ENCODE measurements around the gene DIPK1B. TPM values are rescaled to one million over a fixed set of nuclear protein-coding genes. Genes with fewer than 3 reads are reported as not detected.

DIPK1B gene
- total RNA-seq, 1 experiment from 2014 or later = 26.3 TPM

DNA sequence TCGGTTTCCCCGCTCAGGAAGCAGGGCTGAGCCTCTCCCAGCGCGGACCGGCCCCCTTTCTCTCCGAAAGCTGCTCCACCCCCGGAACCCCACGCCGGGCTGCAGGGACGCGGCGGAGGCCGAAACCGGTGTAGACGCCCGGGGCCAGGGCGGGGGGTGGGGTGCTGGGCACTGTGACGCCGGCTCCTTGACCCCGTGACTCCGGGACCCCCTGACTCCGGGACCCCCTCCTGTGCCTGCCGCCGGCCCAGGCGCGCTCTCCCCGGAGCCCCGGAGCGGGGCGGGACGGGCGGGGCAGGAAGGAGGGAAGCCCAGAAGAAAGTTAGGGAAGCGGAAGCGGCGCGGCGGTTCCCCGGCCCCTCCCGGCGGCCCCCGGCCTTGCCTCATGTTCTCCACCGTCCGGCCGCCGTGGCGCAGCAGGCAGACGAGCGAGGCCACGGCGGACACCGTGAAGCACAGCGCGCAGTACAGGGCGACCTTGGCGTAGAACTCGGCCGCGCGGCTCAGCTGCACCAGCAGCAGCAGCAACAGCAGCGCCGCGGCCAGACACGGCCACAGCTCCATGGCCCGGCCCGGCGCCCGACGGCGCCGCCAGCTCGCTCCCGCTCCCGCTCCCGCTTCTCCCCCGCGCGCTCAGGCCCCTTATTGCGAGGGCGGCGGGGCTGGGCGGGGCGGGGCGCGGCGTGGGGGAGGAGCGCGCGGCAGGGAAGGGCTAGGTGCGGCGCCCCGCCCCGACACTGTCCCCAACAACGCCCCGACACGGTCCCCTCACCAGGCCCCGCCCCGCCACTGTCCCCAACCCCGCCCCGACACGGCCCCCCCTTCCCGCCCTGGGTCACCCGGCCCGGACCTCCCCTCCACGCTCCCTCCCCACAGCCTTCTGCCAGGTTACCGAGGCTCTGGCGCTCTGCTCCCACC, 25.3 kb upstream of the DIPK1B start, which contains the start of gene AGPAT2:
Gene AGPAT2 (minus strand): TSS at position 664 of the 918 bp plus-strand sequence. CDS start 100 bp downstream, at position 564.
- Histone ChIP-seq H3K9me3 (ENCODE audit: low read length) (no peaks in the 10 kb centered on the region), H3F3A (ENCODE audit: low read length, unreplicated experiment) (no peaks in the 10 kb centered on the region), H3K27ac (ENCODE audit: low read length) (peak within 1 kb of the TSS; percentile 43; the same call in 1 of the 2 replicates), H3K36me3 (ENCODE audit: low read depth, low read length) (no peaks in the 10 kb centered on the region), H3K4me2 (ENCODE audit: low read length) (peak within 1 kb of the TSS; percentile 96), H3K79me2 (ENCODE audit: low read length) (peaks cover 31% of the 10 kb centered on the region), H3K4me3 (ENCODE audit: low read length) (peak within 1 kb of the TSS; percentile 83), H3K4me1 (ENCODE audit: insufficient read depth, low read length) (peaks cover 17% of the 10 kb centered on the region), H3K9ac (ENCODE audit: low read length) (peak within 1 kb of the TSS; percentile 84), H3K9me2 (replicated peaks; ENCODE audit: low read length) (no peaks in the 10 kb centered on the region), H3K27me3 (ENCODE audit: low read length) (no peaks in the 10 kb centered on the region), H4K20me1 (ENCODE audit: low read length) (0 out of 2 replicates have a peak, but pooled peaks cover 5% of the 10 kb centered on the region), H2AFZ (ENCODE audit: low read length) (peak within 1 kb of the TSS; percentile 72)
- BruUV-seq (replicated peaks) = TSS peak; percentile 45
- TF ChIP-seq EZH2phosphoT487 (IDR thresholded peaks at IDR 0.05; ENCODE audit: borderline replicate concordance, low read length) = no peak
- TF ChIP-seq, protein P1, sequence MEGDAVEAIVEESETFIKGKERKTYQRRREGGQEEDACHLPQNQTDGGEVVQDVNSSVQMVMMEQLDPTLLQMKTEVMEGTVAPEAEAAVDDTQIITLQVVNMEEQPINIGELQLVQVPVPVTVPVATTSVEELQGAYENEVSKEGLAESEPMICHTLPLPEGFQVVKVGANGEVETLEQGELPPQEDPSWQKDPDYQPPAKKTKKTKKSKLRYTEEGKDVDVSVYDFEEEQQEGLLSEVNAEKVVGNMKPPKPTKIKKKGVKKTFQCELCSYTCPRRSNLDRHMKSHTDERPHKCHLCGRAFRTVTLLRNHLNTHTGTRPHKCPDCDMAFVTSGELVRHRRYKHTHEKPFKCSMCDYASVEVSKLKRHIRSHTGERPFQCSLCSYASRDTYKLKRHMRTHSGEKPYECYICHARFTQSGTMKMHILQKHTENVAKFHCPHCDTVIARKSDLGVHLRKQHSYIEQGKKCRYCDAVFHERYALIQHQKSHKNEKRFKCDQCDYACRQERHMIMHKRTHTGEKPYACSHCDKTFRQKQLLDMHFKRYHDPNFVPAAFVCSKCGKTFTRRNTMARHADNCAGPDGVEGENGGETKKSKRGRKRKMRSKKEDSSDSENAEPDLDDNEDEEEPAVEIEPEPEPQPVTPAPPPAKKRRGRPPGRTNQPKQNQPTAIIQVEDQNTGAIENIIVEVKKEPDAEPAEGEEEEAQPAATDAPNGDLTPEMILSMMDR (conservative IDR thresholded peaks at IDR 0.05; ENCODE audit: low read depth, low read length) = no peak
- ATAC-seq (peak; percentile 84), DNase-seq (peak; percentile 58)
- POLR2A ChIA-PET (ENCODE audit: unreplicated experiment) = interaction anchor here (0.6 kb wide), 1 partner anchor 61 kb away, joined by 3 read pairs; no protein-coding TSS in a partner anchor
- intact Hi-C loops (cut with micrococcal nuclease) = no loop called here
- CTCF ChIA-PET = no interaction called here

DNA sequence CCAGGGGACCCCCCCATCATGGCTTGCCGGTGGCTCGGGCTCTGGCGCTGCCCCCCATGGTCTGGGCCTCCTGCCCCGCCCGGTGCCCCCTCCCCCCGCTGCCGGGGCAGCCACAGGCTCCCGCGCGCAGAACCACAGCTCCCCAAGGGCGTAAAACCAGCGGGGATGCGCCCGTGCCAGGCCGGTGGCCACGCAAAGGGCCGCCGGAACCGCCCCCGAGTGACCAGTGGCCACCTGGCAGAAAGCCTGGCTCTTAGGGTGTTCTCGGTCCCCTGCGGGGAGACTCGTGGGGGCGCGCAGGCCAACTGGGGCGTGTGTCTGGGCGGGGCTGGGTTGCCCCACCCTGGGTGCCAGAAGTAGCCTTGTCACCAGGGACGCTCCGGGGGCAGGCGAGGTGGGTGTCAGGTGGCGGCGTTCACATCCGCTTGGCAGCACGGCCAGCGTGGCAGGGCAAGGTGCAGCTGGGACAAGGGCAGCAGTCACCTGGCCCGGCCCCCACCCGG, 24.6 kb upstream of the DIPK1B start:
- Histone ChIP-seq H3F3A (ENCODE audit: low read length, unreplicated experiment) (no peaks in the 10 kb centered on the region), H3K4me2 (ENCODE audit: low read length) (peak overlapping the region; percentile 86), H3K27ac (ENCODE audit: low read length) (no peak overlapping the region), H2AFZ (ENCODE audit: low read length) (peak overlapping the region; percentile 72), H3K9me2 (replicated peaks; ENCODE audit: low read length) (no peaks in the 10 kb centered on the region), H3K9ac (ENCODE audit: low read length) (peak overlapping the region; percentile 54), H3K9me3 (ENCODE audit: low read length) (no peaks in the 10 kb centered on the region), H3K27me3 (ENCODE audit: low read length) (no peaks in the 10 kb centered on the region), H3K79me2 (ENCODE audit: low read length) (peaks cover 28% of the 10 kb centered on the region), H4K20me1 (ENCODE audit: low read length) (0 out of 2 replicates have a peak, but pooled peaks cover 5% of the 10 kb centered on the region), H3K4me1 (ENCODE audit: insufficient read depth, low read length) (peaks cover 20% of the 10 kb centered on the region), H3K36me3 (ENCODE audit: low read depth, low read length) (no peaks in the 10 kb centered on the region), H3K4me3 (ENCODE audit: low read length) (peak overlapping the region; percentile 65)
- TF ChIP-seq EZH2phosphoT487 (IDR thresholded peaks at IDR 0.05; ENCODE audit: borderline replicate concordance, low read length) (no peak), EZH2 (IDR thresholded peaks at IDR 0.05; ENCODE audit: low read length, unreplicated experiment) (no peak)
- TF ChIP-seq, protein P1 (conservative IDR thresholded peaks at IDR 0.05; ENCODE audit: low read depth, low read length) = no peak
- intact Hi-C loops (cut with micrococcal nuclease) = no loop called here
- ATAC-seq = peak; percentile 39
- POLR2A ChIA-PET (ENCODE audit: unreplicated experiment) = no interaction called here
- CTCF ChIA-PET = no interaction called here
- peak; percentile 27 for DNase-seq
- no TSS peak for BruUV-seq (replicated peaks)
